GM12878 (cell line): Measurements from ENCODE around the gene DENND1C. TPM values are rescaled to one million over a fixed set of nuclear protein-coding genes. Genes with fewer than 3 reads are reported as not detected.
A peak's percentile ranks its signal among the peaks of the same experiment; 100 is the strongest.

ENCODE experiments used
- ATAC-seq: fragments of 200-7000 bp; cut with Tn5 transposase; 3 replicates; pipeline ENCODE4 v1.9.1; 2020; ENCODE audit warnings: mild to moderate bottlenecking, moderate library complexity
- BruUV-seq: library from RNA; stranded (reverse); fragments of 400-500 nt; replicated peaks from 2 replicates; lab custom pipeline; 2021; lab: Mats Ljungman, UMichigan
- CTCF ChIA-PET: fragments of 300-600 bp; sonication (Branson Sonifier 250); formaldehyde crosslinking; extraction: SDS; loops from one replicate; lab custom pipeline; 2021; ENCODE audit warnings: inconsistent platforms; lab: Yijun Ruan, JAX
- POLR2A ChIA-PET: fragments of 350-600 bp; formaldehyde crosslinking; extraction: SDS; loops from one replicate; lab custom pipeline; 2021; ENCODE audit warnings: inconsistent platforms; lab: Charles Lee
- RAD21 ChIA-PET: fragments of 300-600 bp; sonication (Branson Sonifier 250); formaldehyde crosslinking; loops from one replicate; lab custom pipeline; 2023; ENCODE audit warnings: antibody characterized with exemption; ENCODE audit not compliant: unreplicated experiment; lab: Charles Lee
- SMC1A ChIA-PET: fragments of 300-600 bp; sonication (Branson Sonifier 250); formaldehyde crosslinking; loops from one replicate; lab custom pipeline; 2023; ENCODE audit not compliant: unreplicated experiment, uncharacterized antibody; lab: Charles Lee
- DNase-seq: peaks from one replicate; pipeline ENCODE4 v3.0.0-alpha.2; 2011; ENCODE audit warnings: low read depth, low spot score
- FAIRE-seq: peaks from 3 replicates; lab custom pipeline; 2011; peaks lifted over from hg19 to GRCh38; lab: Jason Lieb, UNC
- H2AFZ ChIP-seq: 2 replicates; pipeline ENCODE4 v1.6.0; 2011; ENCODE audit warnings: low read depth, low read length, control low read depth; ENCODE audit not compliant: control insufficient read depth
- H3K27ac ChIP-seq: 2 replicates; pipeline ENCODE4 v1.5.1; 2011; ENCODE audit warnings: control low read depth; ENCODE audit not compliant: control insufficient read depth, insufficient read depth
- H3K27me3 ChIP-seq, 2 experiments: replicated peaks in 1 of 2; 2 replicates each; pipeline versions ENCODE4 v1.6.0 to v1.6.1; 2011; ENCODE audit warnings: low read length in 1 of 2; ENCODE audit not compliant: control insufficient read depth in 2 of 2, insufficient read depth in 2 of 2
- H3K36me3 ChIP-seq, 2 experiments: 2 replicates each; pipeline ENCODE4 v1.5.1; 2011; ENCODE audit warnings: low read length in 1 of 2; ENCODE audit not compliant: control insufficient read depth in 2 of 2, insufficient read depth in 2 of 2
- H3K4me1 ChIP-seq: 2 replicates; pipeline ENCODE4 v1.6.1; 2011; ENCODE audit warnings: mild to moderate bottlenecking, low read length, moderate library complexity, mixed read lengths; ENCODE audit not compliant: control insufficient read depth, insufficient read depth
- H3K4me2 ChIP-seq: 2 replicates; pipeline ENCODE4 v1.6.0; 2011; ENCODE audit warnings: control low read depth; ENCODE audit not compliant: control insufficient read depth, insufficient read depth
- H3K4me3 ChIP-seq: fragments of 200-600 bp; sonication (generic); 2 replicates; pipeline ENCODE4 v1.5.1; 2016
- H3K79me2 ChIP-seq: 2 replicates; pipeline ENCODE4 v1.6.0; 2011; ENCODE audit warnings: low read length; ENCODE audit not compliant: control insufficient read depth, insufficient read depth
- H3K9ac ChIP-seq: 2 replicates; pipeline ENCODE4 v1.8.0; 2011; ENCODE audit warnings: low read length, control low read depth, mixed read lengths; ENCODE audit not compliant: control insufficient read depth, insufficient read depth
- H3K9me3 ChIP-seq: replicated peaks from 3 replicates; pipeline ENCODE4 v1.5.1; 2011; ENCODE audit warnings: mild to moderate bottlenecking, low read length; ENCODE audit not compliant: control insufficient read depth, insufficient read depth
- H4K20me1 ChIP-seq: 2 replicates; pipeline ENCODE4 v1.6.0; 2011; ENCODE audit not compliant: control insufficient read depth, insufficient read depth
- CBX5 ChIP-seq: sonication (generic); IDR thresholded peaks from 2 replicates; pipeline ENCODE4 v1.6.1; 2016; ENCODE audit warnings: low read depth, moderate library complexity, mild to moderate bottlenecking, inconsistent platforms
- FOS ChIP-seq: IDR thresholded peaks from 3 replicates; pipeline ENCODE4 v1.6.1; 2011; ENCODE audit warnings: borderline replicate concordance; ENCODE audit not compliant: insufficient read length; ENCODE audit errors: extremely low read depth
- NRF1 ChIP-seq: conservative IDR thresholded peaks from 2 replicates; pipeline ENCODE4 v1.6.1; 2011; ENCODE audit warnings: mild to moderate bottlenecking, low read depth, low read length, improper control_type of control experiment
- PML ChIP-seq: IDR thresholded peaks from 2 replicates; pipeline ENCODE4 v1.6.1; 2012; ENCODE audit warnings: low read length, inconsistent platforms
- RAD21 ChIP-seq: IDR thresholded peaks from 2 replicates; pipeline ENCODE4 v1.6.1; 2011; ENCODE audit warnings: mild to moderate bottlenecking, low read depth, low read length, moderate library complexity; ENCODE audit not compliant: insufficient read depth
- SMARCA5 ChIP-seq: fragments of 450-650 bp; IDR thresholded peaks from 2 replicates; pipeline ENCODE4 v1.6.1; 2017; ENCODE audit warnings: mild to moderate bottlenecking
- WGBS: methylation state at CpG from one replicate; pipeline ENCODE4 v1.1.6; 2016; ENCODE audit warnings: low lambda C conversion rate; ENCODE audit not compliant: insufficient replicate concordance, insufficient coverage; ENCODE audit errors: missing lambda C conversion rate; 5-methylcytosine and 5-hydroxymethylcytosine counted together
- in situ Hi-C: fragments of 300-500 bp; cut with MboI; formaldehyde crosslinking; loops from 9 replicates; pipeline ENCODE4 v1.14.3; 2018; ENCODE audit warnings: mixed read lengths
- intact Hi-C: fragments of 100-400 bp; cut with micrococcal nuclease; formaldehyde crosslinking; loops from one replicate; pipeline ENCODE4 v1.14.2; 2022; ENCODE audit not compliant: unreplicated experiment
- polyA plus RNA-seq, 11 experiments: library from polyadenylated mRNA; depleted of rRNA in 4 of 11; unstranded in 6 of 11; stranded (reverse) in 5 of 11; fragments of >200 nt; fragmentation: Nextera tagmentation in 4 of 11; fragmentation: Illumina TruSeq in 1 of 11; extraction: Ambion mirVana in 4 of 11; extraction: Trizol in 1 of 11; gene quantifications; 1 replicate in 1 of 11; 2 replicates in 10 of 11; pipeline versions ENCODE4 v1.2.1 to v1.2.3, GENCODE V29; 2011 to 2016; ENCODE audit warnings: inconsistent platforms in 2 of 11, missing spikeins in 2 of 11, low read depth in 1 of 11
- total RNA-seq, 4 experiments: library from RNA; depleted of rRNA in 3 of 4; stranded (reverse); fragments of >200 nt in 3 of 4; fragmentation: Illumina TruSeq in 1 of 4; extraction: Trizol in 1 of 4; gene quantifications; 2 replicates each; pipeline versions ENCODE4 v1.2.1 to v1.2.3, GENCODE V29; 2013 to 2021
- TF ChIP-seq, protein P1 (sequence below): IDR thresholded peaks from 2 replicates; pipeline ENCODE4 v1.6.1; 2012; ENCODE audit warnings: low read depth, low read length, improper control_type of control experiment

DENND1C gene
- total and polyA plus RNA-seq, 10 of the 15 experiments (the other 5 are each of a cell fraction or from before 2014, with no cell fraction given) = 2.4 to 54.3 (median 32.7) TPM

DNA sequence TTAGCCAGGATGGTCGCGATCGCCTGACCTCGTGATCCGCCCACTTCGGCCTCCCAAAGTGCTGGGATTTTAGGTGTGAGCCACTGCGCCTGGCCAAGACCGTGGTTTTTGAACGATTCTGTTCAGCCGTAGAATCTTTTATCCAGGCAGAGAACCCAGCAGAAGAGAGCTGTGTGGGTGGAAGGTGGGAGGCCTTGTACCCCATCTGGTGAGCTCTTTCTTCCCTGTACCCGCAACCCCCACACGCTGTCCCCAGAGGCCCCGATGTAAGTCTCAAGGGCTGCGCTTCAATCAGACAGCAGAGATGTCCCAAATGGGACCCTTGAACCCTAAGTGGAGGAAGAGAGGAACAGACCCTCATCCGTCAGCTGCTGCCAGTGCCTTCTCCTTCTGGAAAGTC, 25.7 kb downstream of the DENND1C start (continued):
- no peak for TF ChIP-seq FOS

DNA sequence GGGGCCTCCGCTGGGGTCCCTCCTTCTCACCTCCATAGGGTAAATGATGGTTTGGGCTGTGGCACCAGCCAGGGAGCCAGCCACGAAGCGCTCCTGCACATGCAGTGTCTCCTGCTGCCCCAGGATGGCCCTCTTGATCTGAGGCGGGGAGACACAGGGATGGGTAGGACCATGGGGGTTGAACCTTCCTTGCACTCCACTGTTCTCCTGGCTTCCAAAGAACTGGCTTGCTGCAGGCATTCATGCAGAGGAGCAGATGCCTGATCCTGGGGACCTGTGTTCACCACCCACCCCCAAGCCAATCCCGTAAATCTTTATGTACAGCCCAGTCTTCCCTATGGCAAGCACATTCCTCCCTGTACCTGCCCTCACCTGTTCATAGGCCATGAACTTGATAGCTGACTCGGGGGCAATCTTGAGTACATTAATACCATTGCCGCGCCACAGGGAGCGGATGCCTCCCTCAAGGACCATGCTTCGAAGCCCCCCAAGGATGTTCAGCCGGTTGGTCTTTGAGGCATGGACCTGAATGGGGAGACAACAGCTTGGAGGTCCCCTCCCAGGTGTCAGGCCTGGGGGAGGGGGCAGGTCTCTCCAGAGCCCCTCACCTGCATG, 27.5 kb downstream of the DENND1C start:
- ChIA-PET POLR2A (no interaction called here), SMC1A (no interaction called here), CTCF (no interaction called here), RAD21 (no interaction called here)
- Histone ChIP-seq H4K20me1 (no peaks in the 10 kb centered on the region), H3K9me3 (peaks cover 17% of the 10 kb centered on the region; the same call in 2 of the 3 replicates), H3K79me2 (peaks cover 14% of the 10 kb centered on the region), H3K9ac (no peak overlapping the region), H3K4me2 (no peak overlapping the region), H2AFZ (no peak overlapping the region), H3K36me3 (peaks cover 10 to 27% of the 10 kb centered on the region in 2 experiments; a peak in 3 of 4 replicates), H3K27me3 (no peaks in the 10 kb centered on the region), H3K27ac (no peak overlapping the region), H3K4me1 (peaks cover 10% of the 10 kb centered on the region), H3K4me3 (no peak overlapping the region)
- TF ChIP-seq RAD21 (no peak), CBX5 (peak; percentile 79; the same call in 1 of the 2 replicates)
- 95% methylated on average over 11 of the region's 11 CpGs for WGBS
- FAIRE-seq (no peak), DNase-seq (no peak), ATAC-seq (no peak)
- in situ Hi-C loops (no loop called here), intact Hi-C loops (no loop called here)
- BruUV-seq = no TSS peak

DNA sequence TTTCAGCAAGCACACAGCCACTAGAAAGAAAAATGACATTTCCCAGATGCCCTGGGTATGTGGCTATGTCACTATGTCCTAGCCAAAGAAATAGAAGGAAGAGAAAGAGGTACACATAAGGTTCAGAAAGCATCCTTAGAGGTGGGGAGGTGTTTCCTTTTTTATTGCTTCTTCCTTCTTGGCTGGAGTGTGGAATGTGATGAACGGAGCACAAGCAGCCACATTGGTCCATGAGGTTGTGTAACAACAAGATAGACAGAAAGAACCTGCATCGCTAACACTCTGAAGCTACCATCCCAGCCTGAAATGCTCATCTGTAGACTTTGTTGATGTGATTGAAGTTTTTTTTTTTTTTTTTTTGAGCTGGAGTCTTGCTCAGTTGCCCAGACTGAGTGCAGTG, 28.7 kb downstream of the DENND1C start:
- WGBS = 100% methylated on average over 2 of the region's 2 CpGs
- ChIA-PET POLR2A (interaction anchor here (0.6 kb wide), 1 partner anchor 33 kb away, joined by 6 read pairs; no protein-coding TSS in a partner anchor), RAD21 (no interaction called here), CTCF (interaction anchor here (1.1 kb wide), 1 partner anchor 404 kb away, joined by 3 read pairs; no protein-coding TSS in a partner anchor), SMC1A (no interaction called here)
- Histone ChIP-seq H2AFZ (no peak overlapping the region), H3K27ac (no peak overlapping the region), H3K4me2 (no peak overlapping the region), H3K4me1 (peaks cover 4% of the 10 kb centered on the region), H3K4me3 (no peak overlapping the region), H3K9ac (no peak overlapping the region), H3K36me3 (peaks cover 10 to 27% of the 10 kb centered on the region in 2 experiments; a peak in 3 of 4 replicates), H4K20me1 (no peaks in the 10 kb centered on the region), H3K9me3 (peaks cover 17% of the 10 kb centered on the region; the same call in 2 of the 3 replicates), H3K79me2 (peaks cover 3% of the 10 kb centered on the region), H3K27me3 (no peaks in the 10 kb centered on the region)
- DNase-seq (no peak), ATAC-seq (no peak), FAIRE-seq (no peak)
- no TSS peak for BruUV-seq
- in situ Hi-C loops = no loop called here
- TF ChIP-seq, protein P1, sequence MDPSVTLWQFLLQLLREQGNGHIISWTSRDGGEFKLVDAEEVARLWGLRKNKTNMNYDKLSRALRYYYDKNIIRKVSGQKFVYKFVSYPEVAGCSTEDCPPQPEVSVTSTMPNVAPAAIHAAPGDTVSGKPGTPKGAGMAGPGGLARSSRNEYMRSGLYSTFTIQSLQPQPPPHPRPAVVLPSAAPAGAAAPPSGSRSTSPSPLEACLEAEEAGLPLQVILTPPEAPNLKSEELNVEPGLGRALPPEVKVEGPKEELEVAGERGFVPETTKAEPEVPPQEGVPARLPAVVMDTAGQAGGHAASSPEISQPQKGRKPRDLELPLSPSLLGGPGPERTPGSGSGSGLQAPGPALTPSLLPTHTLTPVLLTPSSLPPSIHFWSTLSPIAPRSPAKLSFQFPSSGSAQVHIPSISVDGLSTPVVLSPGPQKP = no peak
- TF ChIP-seq PML = no peak
- no peak for TF ChIP-seq NRF1
- peak; percentile 51; the same call in 1 of the 2 replicates for TF ChIP-seq SMARCA5
- intact Hi-C loops = no loop called here
